K562 (cell line): ENCODE results near the gene SHANK3.

ENCODE experiments used
- KLF13 ChIP-seq: fragments of 450-650 bp; IDR thresholded peaks from 2 replicates; pipeline ENCODE4 v1.6.1; 2016; ENCODE audit warnings: missing genetic modification characterization, low read depth, mild to moderate bottlenecking, missing compliant biosample characterization, moderate library complexity, borderline replicate concordance
- PRPF4 ChIP-seq: fragments of 200-400 bp; formaldehyde crosslinking; IDR thresholded peaks from one replicate; pipeline ENCODE4 v1.6.1; 2017; ENCODE audit warnings: low read length, low read depth, mild to moderate bottlenecking; ENCODE audit not compliant: insufficient read depth, poor library complexity, severe bottlenecking
- SRF ChIP-seq, 2 experiments: fragments of 250-450, 450-650 bp in 1 of 2; sonication (Bioruptor Pico) in 1 of 2; sonication (generic) in 1 of 2; formaldehyde crosslinking; IDR thresholded peaks; 2 replicates each; pipeline versions ENCODE4 v1.5.0 to v1.5.1; 2020 to 2022; ENCODE audit warnings: mild to moderate bottlenecking in 1 of 2, missing genetic modification reagents in 1 of 2
- ZNF24 ChIP-seq: fragments of 450-650 bp; IDR thresholded peaks from 2 replicates; pipeline ENCODE4 v1.6.1; 2016

DNA sequence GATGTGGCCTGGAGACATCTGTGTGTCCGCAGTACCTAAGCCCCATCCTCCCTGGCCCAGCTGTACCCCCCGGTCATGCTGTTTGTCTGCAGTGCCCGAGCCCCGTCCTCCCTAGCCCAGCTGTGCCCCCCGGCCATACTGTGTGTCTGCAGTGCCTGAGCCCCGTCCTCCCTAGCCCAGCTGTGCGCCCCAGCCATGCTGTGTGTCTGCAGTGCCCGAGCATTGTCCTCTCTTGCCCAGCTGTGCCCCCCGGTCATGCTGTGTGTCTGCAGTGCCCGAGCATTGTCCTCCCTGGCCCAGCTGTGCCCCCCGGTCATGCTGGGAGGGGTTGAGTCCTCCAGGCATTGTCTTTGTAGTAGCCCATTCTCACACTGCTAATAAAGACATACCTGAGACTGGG, 37.0 kb upstream of the SHANK3 start:
- TF ChIP-seq ZNF24 (no peak), PRPF4 (no peak), SRF (CRISPR knock-in tag; IDR thresholded peaks at IDR 0.05) (no peak), KLF13 (tag) (no peak)
